Measurements from ENCODE around the gene ZFAND5. TPM values are rescaled to one million over a fixed set of nuclear protein-coding genes. Genes with fewer than 3 reads are reported as not detected.
A peak's percentile ranks its signal among the peaks of the same experiment; 100 is the strongest.

The ZFAND5 gene
- total and polyA plus RNA-seq, 2 donors from 2014 or later = 88.8 to 218 TPM

- no peaks in the 10 kb centered on the region for H3K9me3 ChIP-seq (ENCODE audit: control insufficient read depth in 2 of 3, insufficient read depth in 1 of 3, low read length in 3 of 3)
- no peaks in the 10 kb centered on the region for H3K36me3 ChIP-seq (ENCODE audit: control insufficient read depth in 2 of 3, insufficient read depth in 3 of 3, low read length in 3 of 3)
- FAIRE-seq (no peak), DNase-seq (no peak)
- H3K27ac ChIP-seq (ENCODE audit: low read depth in 2 of 2, low read length in 2 of 2) = no peak overlapping the region
- H3K27me3 ChIP-seq (ENCODE audit: control insufficient read depth, insufficient read depth, low read length) = no peaks in the 10 kb centered on the region
- TF ChIP-seq CTCF (IDR thresholded peaks at IDR 0.05; ENCODE audit: borderline replicate concordance, extremely low read depth, insufficient read depth) = no peak
- no peak overlapping the region for H3K9ac ChIP-seq (ENCODE audit: low read length in 3 of 3)
- intact Hi-C loops (cut with DNase I) = no loop called here
- H3K4me3 ChIP-seq (ENCODE audit: low read length in 3 of 3) = no peak overlapping the region
- H3K4me1 ChIP-seq (ENCODE audit: control insufficient read depth in 2 of 3, insufficient read depth in 2 of 3, low read depth in 1 of 3, low read length in 3 of 3) = peaks cover 0 to 6% (median 4%) of the 10 kb centered on the region in 3 donors
Measured at GRCh38 chr9:72309364-72310133, 55.5 kb downstream of the ZFAND5 start.

GRCh38 chr9:72306761-72307160, 58.2 kb downstream of the ZFAND5 start:
- Histone ChIP-seq H3K27ac (ENCODE audit: low read depth in 2 of 2, low read length in 2 of 2) (no peak overlapping the region), H3K9me3 (ENCODE audit: control insufficient read depth in 2 of 3, insufficient read depth in 1 of 3, low read length in 3 of 3) (no peaks in the 10 kb centered on the region), H3K36me3 (ENCODE audit: control insufficient read depth in 2 of 3, insufficient read depth in 3 of 3, low read length in 3 of 3) (no peaks in the 10 kb centered on the region), H3K27me3 (ENCODE audit: control insufficient read depth, insufficient read depth, low read length) (no peaks in the 10 kb centered on the region), H3K4me3 (ENCODE audit: low read length in 3 of 3) (no peak overlapping the region), H3K4me1 (ENCODE audit: control insufficient read depth in 2 of 3, insufficient read depth in 2 of 3, low read depth in 1 of 3, low read length in 3 of 3) (peaks cover 0 to 6% (median 4%) of the 10 kb centered on the region in 3 donors), H3K9ac (ENCODE audit: low read length in 3 of 3) (no peak overlapping the region)
- DNase-seq = no peak
- intact Hi-C loops (cut with DNase I) = no loop called here
- no peak for TF ChIP-seq CTCF (IDR thresholded peaks at IDR 0.05; ENCODE audit: borderline replicate concordance, extremely low read depth, insufficient read depth)
- FAIRE-seq = no peak

- no peak for TF ChIP-seq CTCF (IDR thresholded peaks at IDR 0.05; ENCODE audit: borderline replicate concordance, extremely low read depth, insufficient read depth)
- no peaks in the 10 kb centered on the region for H3K27me3 ChIP-seq (ENCODE audit: control insufficient read depth, insufficient read depth, low read length)
- intact Hi-C loops (cut with DNase I) = no loop called here
- no peak for FAIRE-seq
- no peaks in the 10 kb centered on the region for H3K36me3 ChIP-seq (ENCODE audit: control insufficient read depth in 2 of 3, insufficient read depth in 3 of 3, low read length in 3 of 3)
- no peak overlapping the region for H3K27ac ChIP-seq (ENCODE audit: low read depth in 2 of 2, low read length in 2 of 2)
- peaks cover 0 to 6% (median 4%) of the 10 kb centered on the region in 3 donors for H3K4me1 ChIP-seq (ENCODE audit: control insufficient read depth in 2 of 3, insufficient read depth in 2 of 3, low read depth in 1 of 3, low read length in 3 of 3)
- H3K9ac ChIP-seq (ENCODE audit: low read length in 3 of 3) = peak overlapping the region in 1 of 3 donors; percentile 35
- H3K4me3 ChIP-seq (ENCODE audit: low read length in 3 of 3) = peak overlapping the region in 1 of 3 donors; percentile 71
- H3K9me3 ChIP-seq (ENCODE audit: control insufficient read depth in 2 of 3, insufficient read depth in 1 of 3, low read length in 3 of 3) = no peaks in the 10 kb centered on the region
- no peak for DNase-seq
Measured at GRCh38 chr9:72305707-72306106, 59.3 kb downstream of the ZFAND5 start.
